H9 (cell line): ENCODE results near the gene GORASP1. TPM values are rescaled to one million over a fixed set of nuclear protein-coding genes. Genes with fewer than 3 reads are reported as not detected.

ENCODE experiments used
- DNase-seq: peaks from one replicate; pipeline ENCODE4 v3.0.0-alpha.2; 2017
- H2AFZ ChIP-seq: one replicate; pipeline ENCODE4 v1.6.1; 2013; ENCODE audit warnings: mild to moderate bottlenecking, low read length, control low read depth, moderate library complexity
- H2AK5ac ChIP-seq: 2 replicates; pipeline ENCODE4 v1.6.1; 2013; ENCODE audit warnings: low read length, control low read depth, mixed read lengths; ENCODE audit not compliant: insufficient read length
- H2BK120ac ChIP-seq: one replicate; pipeline ENCODE4 v1.6.1; 2013; ENCODE audit warnings: low read depth, mild to moderate bottlenecking, low read length, control low read depth, inconsistent platforms; ENCODE audit not compliant: poor library complexity, severe bottlenecking
- H2BK12ac ChIP-seq: 2 replicates; pipeline ENCODE4 v1.6.1; 2013; ENCODE audit warnings: low read length, control low read depth, mixed read lengths, low read depth; ENCODE audit not compliant: insufficient read length
- H2BK15ac ChIP-seq: 2 replicates; pipeline ENCODE4 v1.6.1; 2013; ENCODE audit warnings: low read depth, low read length, control low read depth
- H2BK20ac ChIP-seq: one replicate; pipeline ENCODE4 v1.6.1; 2013; ENCODE audit warnings: low read depth, mild to moderate bottlenecking, low read length, control low read depth, inconsistent platforms; ENCODE audit not compliant: poor library complexity, severe bottlenecking
- H2BK5ac ChIP-seq: 2 replicates; pipeline ENCODE4 v1.6.1; 2013; ENCODE audit warnings: low read length, control low read depth, mixed read lengths; ENCODE audit not compliant: insufficient read length
- H3K14ac ChIP-seq: 2 replicates; pipeline ENCODE4 v1.6.1; 2013; ENCODE audit warnings: low read length, control low read depth; ENCODE audit not compliant: insufficient read depth
- H3K18ac ChIP-seq: 2 replicates; pipeline ENCODE4 v1.6.1; 2013; ENCODE audit warnings: low read depth, mild to moderate bottlenecking, mixed read lengths, low read length, control low read depth; ENCODE audit not compliant: insufficient read length
- H3K23ac ChIP-seq: 2 replicates; pipeline ENCODE4 v1.6.1; 2013; ENCODE audit warnings: low read length, control low read depth, mixed read lengths, low read depth; ENCODE audit not compliant: insufficient read length
- H3K23me2 ChIP-seq: 2 replicates; pipeline ENCODE4 v1.6.1; 2013; ENCODE audit warnings: low read depth, mild to moderate bottlenecking, mixed read lengths, low read length, control low read depth; ENCODE audit not compliant: insufficient read length, poor library complexity, severe bottlenecking
- H3K27ac ChIP-seq: 2 replicates; pipeline ENCODE4 v1.5.1; 2013; ENCODE audit warnings: low read length, control low read depth, mixed read lengths, low read depth; ENCODE audit not compliant: insufficient read length
- H3K27me3 ChIP-seq: 2 replicates; pipeline ENCODE4 v1.6.1; 2013; ENCODE audit warnings: low read length, control low read depth, inconsistent platforms; ENCODE audit not compliant: insufficient read depth
- H3K4ac ChIP-seq: 2 replicates; pipeline ENCODE4 v1.6.1; 2013; ENCODE audit warnings: low read depth, mild to moderate bottlenecking, control low read depth, inconsistent platforms, low read length, moderate library complexity
- H3K4me1 ChIP-seq: 2 replicates; pipeline ENCODE4 v1.6.1; 2013; ENCODE audit warnings: low read length, control low read depth, inconsistent platforms; ENCODE audit not compliant: insufficient read depth
- H3K4me2 ChIP-seq: 2 replicates; pipeline ENCODE4 v1.6.1; 2013; ENCODE audit warnings: low read length, control low read depth, mixed read lengths; ENCODE audit not compliant: insufficient read length, insufficient read depth
- H3K56ac ChIP-seq: 2 replicates; pipeline ENCODE4 v1.6.1; 2013; ENCODE audit warnings: low read depth, mild to moderate bottlenecking, mixed read lengths, low read length, control low read depth; ENCODE audit not compliant: insufficient read length
- H3K79me1 ChIP-seq: 2 replicates; pipeline ENCODE4 v1.6.1; 2013; ENCODE audit warnings: low read depth, mild to moderate bottlenecking, moderate library complexity, low read length, control low read depth, inconsistent platforms; ENCODE audit not compliant: insufficient read depth, poor library complexity, severe bottlenecking
- H3K79me2 ChIP-seq: 2 replicates; pipeline ENCODE4 v1.6.1; 2013; ENCODE audit warnings: low read length, control low read depth, inconsistent platforms; ENCODE audit not compliant: insufficient read depth
- H3K9ac ChIP-seq: 2 replicates; pipeline ENCODE4 v1.6.1; 2013; ENCODE audit warnings: low read length, control low read depth, mixed read lengths; ENCODE audit not compliant: insufficient read length; ENCODE audit errors: extremely low read depth
- H3K9me3 ChIP-seq: one replicate; pipeline ENCODE4 v1.6.1; 2013; ENCODE audit warnings: low read depth, low read length, inconsistent platforms; ENCODE audit not compliant: control insufficient read depth
- H3T11ph ChIP-seq: one replicate; pipeline ENCODE4 v1.6.1; 2013; ENCODE audit warnings: mild to moderate bottlenecking, low read length, control low read depth, inconsistent platforms
- H4K20me1 ChIP-seq: one replicate; pipeline ENCODE4 v1.6.1; 2013; ENCODE audit not compliant: control insufficient read depth, insufficient read length, insufficient read depth
- H4K5ac ChIP-seq: 2 replicates; pipeline ENCODE4 v1.6.1; 2013; ENCODE audit warnings: low read depth, mild to moderate bottlenecking, mixed read lengths, low read length, control low read depth; ENCODE audit not compliant: insufficient read length
- H4K8ac ChIP-seq: replicated peaks from 2 replicates; pipeline ENCODE4 v1.6.1; 2013; ENCODE audit warnings: low read length, control low read depth, mixed read lengths, low read depth; ENCODE audit not compliant: insufficient read length
- H4K91ac ChIP-seq: 2 replicates; pipeline ENCODE4 v1.6.1; 2013; ENCODE audit warnings: low read depth, mild to moderate bottlenecking, moderate library complexity, mixed read lengths, low read length, control low read depth; ENCODE audit not compliant: insufficient read length
- H3K27ac Mint-ChIP-seq, 3 experiments: 2 replicates in 2 of 3; 3 replicates in 1 of 3; pipeline ENCODE4 v1.8.0; 2020 to 2021; ENCODE audit warnings: mixed read lengths in 3 of 3, mild to moderate bottlenecking in 1 of 3, moderate library complexity in 1 of 3
- H3K27me3 Mint-ChIP-seq: 2 replicates; pipeline ENCODE4 v1.8.0; 2021; ENCODE audit warnings: low read depth, mild to moderate bottlenecking, moderate library complexity, mixed read lengths
- H3K36me3 Mint-ChIP-seq, 3 experiments: 2 replicates in 2 of 3; 3 replicates in 1 of 3; pipeline ENCODE4 v1.8.0; 2020 to 2021; ENCODE audit warnings: low read depth in 3 of 3, mixed read lengths in 3 of 3; ENCODE audit not compliant: insufficient read depth in 1 of 3
- H3K4me1 Mint-ChIP-seq, 2 experiments: 2 replicates each; pipeline ENCODE4 v1.8.0; 2020; ENCODE audit warnings: mixed read lengths in 2 of 2
- H3K4me3 Mint-ChIP-seq, 2 experiments: 2 replicates in 1 of 2; 3 replicates in 1 of 2; pipeline ENCODE4 v1.8.0; 2020 to 2021; ENCODE audit warnings: mild to moderate bottlenecking in 2 of 2, mixed read lengths in 2 of 2, moderate library complexity in 1 of 2
- H3K9me3 Mint-ChIP-seq, 2 experiments: 2 replicates in 1 of 2; 3 replicates in 1 of 2; pipeline ENCODE4 v1.8.0; 2020; ENCODE audit warnings: mild to moderate bottlenecking in 2 of 2, mixed read lengths in 2 of 2, moderate library complexity in 1 of 2
- WGBS: extraction: QIAGEN DNeasy Blood & Tissue Kit; methylation state at CpG from one replicate; pipeline ENCODE4 v1.1.7; 2013; ENCODE audit warnings: missing lambda C conversion rate, low lambda C conversion rate, mixed read lengths; ENCODE audit not compliant: insufficient read length; ENCODE audit errors: extremely low coverage; 5-methylcytosine and 5-hydroxymethylcytosine counted together
- total RNA-seq: library from RNA; stranded (reverse); gene quantifications from 2 replicates; pipeline ENCODE4 v1.2.1, GENCODE V29; 2021
- TF ChIP-seq, protein P1 (sequence below): fragments of 200-600 bp; sonication (generic); conservative IDR thresholded peaks from 3 replicates; pipeline ENCODE4 v1.8.0; 2021; ENCODE audit warnings: antibody characterized with exemption, mild to moderate bottlenecking

Gene GORASP1
- total RNA-seq, 1 experiment from 2014 or later = 37.4 TPM

DNA sequence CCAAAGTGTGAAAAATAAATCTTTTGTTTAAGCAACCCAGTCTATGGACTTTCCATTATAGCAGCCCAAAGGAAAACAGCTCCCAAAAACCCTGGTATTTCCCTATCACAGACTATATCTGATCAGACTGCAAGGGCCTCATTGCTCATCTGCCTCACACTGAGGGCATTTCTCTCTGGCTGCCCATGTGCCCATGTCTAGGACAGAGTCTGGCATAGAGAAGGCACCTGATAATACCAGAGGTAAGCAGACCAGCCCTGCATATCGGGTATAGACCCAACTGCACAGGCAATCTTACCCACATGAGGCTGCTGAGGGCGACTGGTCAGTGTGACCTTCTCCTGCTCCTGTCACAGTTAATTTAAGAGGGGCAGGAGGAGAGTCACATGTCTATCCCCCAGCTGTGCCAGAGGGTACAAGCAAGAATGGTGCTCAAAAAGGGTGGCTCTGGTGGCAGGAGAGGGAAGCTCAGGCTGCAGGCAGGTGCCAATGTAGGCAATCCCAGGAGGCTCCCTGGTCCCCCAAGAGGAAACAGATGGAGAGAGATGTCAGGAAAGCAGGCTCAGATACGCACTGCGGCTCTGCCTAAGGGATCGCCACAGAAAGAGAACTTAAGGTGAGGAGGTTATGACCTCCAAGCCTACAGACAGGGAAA lies 42.8 kb upstream of the GORASP1 start:
- Histone ChIP-seq H3K79me1 (no peaks in the 10 kb centered on the region), H3K4me1 (peaks cover 22% of the 10 kb centered on the region; the same call in 1 of the 2 replicates), H3K18ac (no peak overlapping the region), H3K79me2 (peaks cover 5% of the 10 kb centered on the region; the same call in 1 of the 2 replicates), H2BK12ac (no peak overlapping the region), H2BK5ac (no peak overlapping the region), H2AFZ (no peak overlapping the region), H2AK5ac (no peak overlapping the region), H3K14ac (no peak overlapping the region), H3K4me2 (peak overlapping the region; percentile 64), H3K23me2 (peaks cover 12% of the 10 kb centered on the region), H3K4ac (no peak overlapping the region), H3T11ph (no peak overlapping the region), H3K9me3 (no peaks in the 10 kb centered on the region), H4K91ac (no peak overlapping the region), H3K56ac (no peak overlapping the region), H3K27ac (peak overlapping the region; percentile 19), H3K9ac (no peak overlapping the region), H3K23ac (no peak overlapping the region), H2BK120ac (no peak overlapping the region), H2BK15ac (no peak overlapping the region), H4K20me1 (no peaks in the 10 kb centered on the region), H2BK20ac (no peak overlapping the region), H4K5ac (no peak overlapping the region), H4K8ac (no peak overlapping the region), H3K27me3 (no peaks in the 10 kb centered on the region)
- H3K27ac Mint-ChIP-seq = peak overlapping the region; percentile 89 to 96 (median 92); a peak in 6 of 7 replicates
- no peaks in the 10 kb centered on the region; a peak in 2 of 5 replicates for H3K9me3 Mint-ChIP-seq
- H3K4me1 Mint-ChIP-seq = peaks cover 68 to 78% of the 10 kb centered on the region in 2 experiments
- no CpG with 5 or more reads among the region's 5 CpGs for WGBS
- TF ChIP-seq, protein P1, sequence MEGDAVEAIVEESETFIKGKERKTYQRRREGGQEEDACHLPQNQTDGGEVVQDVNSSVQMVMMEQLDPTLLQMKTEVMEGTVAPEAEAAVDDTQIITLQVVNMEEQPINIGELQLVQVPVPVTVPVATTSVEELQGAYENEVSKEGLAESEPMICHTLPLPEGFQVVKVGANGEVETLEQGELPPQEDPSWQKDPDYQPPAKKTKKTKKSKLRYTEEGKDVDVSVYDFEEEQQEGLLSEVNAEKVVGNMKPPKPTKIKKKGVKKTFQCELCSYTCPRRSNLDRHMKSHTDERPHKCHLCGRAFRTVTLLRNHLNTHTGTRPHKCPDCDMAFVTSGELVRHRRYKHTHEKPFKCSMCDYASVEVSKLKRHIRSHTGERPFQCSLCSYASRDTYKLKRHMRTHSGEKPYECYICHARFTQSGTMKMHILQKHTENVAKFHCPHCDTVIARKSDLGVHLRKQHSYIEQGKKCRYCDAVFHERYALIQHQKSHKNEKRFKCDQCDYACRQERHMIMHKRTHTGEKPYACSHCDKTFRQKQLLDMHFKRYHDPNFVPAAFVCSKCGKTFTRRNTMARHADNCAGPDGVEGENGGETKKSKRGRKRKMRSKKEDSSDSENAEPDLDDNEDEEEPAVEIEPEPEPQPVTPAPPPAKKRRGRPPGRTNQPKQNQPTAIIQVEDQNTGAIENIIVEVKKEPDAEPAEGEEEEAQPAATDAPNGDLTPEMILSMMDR = peak; percentile 20; the same call in 1 of the 3 replicates
- peaks cover 5 to 20% (median 16%) of the 10 kb centered on the region in 3 experiments; a peak in 6 of 7 replicates for H3K36me3 Mint-ChIP-seq
- DNase-seq = no peak
- peaks cover 2% of the 10 kb centered on the region for H3K27me3 Mint-ChIP-seq
- H3K4me3 Mint-ChIP-seq = peak overlapping the region; percentile 65 to 80
